Activated CD8-positive, alpha-beta memory T cell treated with anti-CD3 and anti-CD28 coated beads, Interleukin-2, amount 10 ng/mL, durations not matched to agents 7 days and 5 days (primary cell): ENCODE data around the gene DNAJB6. TPM values are rescaled to one million over a fixed set of nuclear protein-coding genes. Genes with fewer than 3 reads are reported as not detected.
A peak's percentile ranks its signal among the peaks of the same experiment; 100 is the strongest.

Source experiments
- ATAC-seq: fragments of 150-1000 bp; cut with Tn5 transposase; one replicate; pipeline ENCODE4 v1.10.0; 2021; ENCODE audit warnings: moderate library complexity
- CTCF ChIA-PET: fragments of 350-600 bp; sonication (Branson Sonifier 250); formaldehyde crosslinking; loops from one replicate; lab custom pipeline; 2021; ENCODE audit warnings: antibody characterized with exemption; lab: Charles Lee
- DNase-seq: peaks from one replicate; pipeline ENCODE4 v3.0.0-alpha.2; 2020
- H3K27ac Mint-ChIP-seq: one replicate; pipeline ENCODE4 v1.8.0; 2021; ENCODE audit warnings: mild to moderate bottlenecking, mixed read lengths
- H3K27me3 Mint-ChIP-seq: one replicate; pipeline ENCODE4 v1.8.0; 2021; ENCODE audit warnings: mixed read lengths
- H3K36me3 Mint-ChIP-seq: one replicate; pipeline ENCODE4 v1.8.0; 2021; ENCODE audit warnings: mild to moderate bottlenecking, mixed read lengths
- H3K4me1 Mint-ChIP-seq: one replicate; pipeline ENCODE4 v1.8.0; 2021; ENCODE audit warnings: mixed read lengths
- H3K4me3 Mint-ChIP-seq: one replicate; pipeline ENCODE4 v1.8.0; 2021; ENCODE audit warnings: mild to moderate bottlenecking, moderate library complexity, mixed read lengths
- H3K9me3 Mint-ChIP-seq: one replicate; pipeline ENCODE4 v1.8.0; 2022; ENCODE audit warnings: low read depth, mixed read lengths
- total RNA-seq, 2 experiments: library from RNA; stranded (reverse); gene quantifications; one replicate each; pipeline ENCODE4 v1.2.3, GENCODE V29; 2021

Gene DNAJB6
- total RNA-seq, 2 experiments from 2014 or later = 82.0 to 85.6 TPM

DNA sequence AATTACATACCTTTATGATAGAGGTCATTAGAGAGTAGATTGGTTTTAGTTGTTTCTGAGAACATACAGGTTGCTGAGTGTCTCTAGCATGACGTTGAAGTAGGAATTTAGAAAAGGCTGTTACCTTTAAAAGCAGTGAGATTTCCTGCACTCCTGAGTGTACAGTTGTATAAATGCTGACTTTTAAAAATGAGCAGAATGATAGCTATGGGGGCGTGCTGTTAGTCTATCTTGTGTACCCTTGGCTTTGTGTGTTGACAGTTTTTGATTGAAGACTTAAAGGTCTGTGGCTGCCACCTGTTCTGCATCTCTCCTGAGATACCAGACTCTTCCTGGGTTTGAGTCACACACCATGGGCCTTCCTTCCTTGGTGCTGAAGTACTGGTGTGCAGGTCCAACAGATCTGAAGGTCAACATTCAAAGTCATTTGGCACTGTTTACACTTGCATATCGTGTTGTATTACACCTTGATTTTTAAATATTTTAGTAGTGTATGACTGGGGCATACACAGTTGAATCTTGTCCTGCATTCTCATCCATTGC is 23.8 kb downstream of the DNAJB6 start:
- CTCF ChIA-PET = no interaction called here
- Mint-ChIP-seq H3K36me3 (peaks cover 56% of the 10 kb centered on the region), H3K9me3 (no peaks in the 10 kb centered on the region), H3K27me3 (no peaks in the 10 kb centered on the region), H3K27ac (no peak overlapping the region), H3K4me3 (no peak overlapping the region), H3K4me1 (peaks cover 49% of the 10 kb centered on the region)
- ATAC-seq (no peak), DNase-seq (no peak)

DNA sequence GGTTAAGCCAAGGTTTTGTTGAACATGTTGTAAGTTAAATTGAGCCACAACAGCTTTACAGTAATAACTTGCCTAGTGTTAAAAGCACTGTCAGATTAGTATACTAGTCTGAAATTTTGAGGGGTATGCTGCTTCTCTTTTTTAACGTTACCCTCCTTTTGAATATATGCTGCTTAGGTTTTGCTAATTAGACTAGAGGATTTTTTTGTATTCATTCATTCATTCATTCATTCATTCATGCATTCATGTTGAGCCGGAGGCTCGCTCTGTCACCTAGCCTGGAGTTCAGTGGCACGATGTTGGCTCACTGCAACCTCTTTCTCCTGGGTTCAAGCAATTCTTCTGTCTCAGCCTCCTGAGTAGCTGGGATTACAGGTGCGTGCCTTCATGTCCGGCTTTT is 24.7 kb downstream of the DNAJB6 start:
- H3K4me3 Mint-ChIP-seq = no peak overlapping the region
- H3K36me3 Mint-ChIP-seq = peaks cover 64% of the 10 kb centered on the region
- H3K4me1 Mint-ChIP-seq = peaks cover 41% of the 10 kb centered on the region
- no peak overlapping the region for H3K27ac Mint-ChIP-seq
- DNase-seq (no peak), ATAC-seq (no peak)
- H3K9me3 Mint-ChIP-seq = no peaks in the 10 kb centered on the region
- CTCF ChIA-PET = interaction anchor here (0.7 kb wide), 1 partner anchor 27 kb away, joined by 3 read pairs; no protein-coding TSS in a partner anchor
- no peaks in the 10 kb centered on the region for H3K27me3 Mint-ChIP-seq

DNA sequence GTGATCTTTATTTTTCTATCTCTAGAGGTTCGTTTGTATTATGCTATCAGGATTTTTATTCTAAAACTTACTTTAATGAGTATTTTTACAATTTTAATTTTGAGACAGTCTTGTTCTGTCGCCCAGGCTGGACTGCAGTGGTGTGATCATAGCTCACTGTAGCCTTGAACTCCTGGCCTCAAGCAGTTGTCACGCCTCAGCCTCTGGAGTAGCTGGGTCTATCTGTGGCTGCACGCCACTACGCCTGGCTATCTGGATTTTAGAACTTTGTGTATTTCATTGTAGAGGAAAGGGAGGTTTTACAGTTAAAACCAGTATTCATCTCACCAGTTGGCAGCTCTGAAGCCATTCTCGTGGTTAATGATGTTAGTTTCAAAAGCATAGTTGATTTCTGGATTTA is 25.9 kb downstream of the DNAJB6 start:
- no peak overlapping the region for H3K4me3 Mint-ChIP-seq
- CTCF ChIA-PET = interaction anchor here (1.2 kb wide), 1 partner anchor 18 kb away, joined by 4 read pairs; no protein-coding TSS in a partner anchor
- no peak for ATAC-seq
- peaks cover 71% of the 10 kb centered on the region for H3K36me3 Mint-ChIP-seq
- no peak overlapping the region for H3K27ac Mint-ChIP-seq
- no peaks in the 10 kb centered on the region for H3K9me3 Mint-ChIP-seq
- no peak for DNase-seq
- no peaks in the 10 kb centered on the region for H3K27me3 Mint-ChIP-seq
- H3K4me1 Mint-ChIP-seq = peaks cover 31% of the 10 kb centered on the region

DNA sequence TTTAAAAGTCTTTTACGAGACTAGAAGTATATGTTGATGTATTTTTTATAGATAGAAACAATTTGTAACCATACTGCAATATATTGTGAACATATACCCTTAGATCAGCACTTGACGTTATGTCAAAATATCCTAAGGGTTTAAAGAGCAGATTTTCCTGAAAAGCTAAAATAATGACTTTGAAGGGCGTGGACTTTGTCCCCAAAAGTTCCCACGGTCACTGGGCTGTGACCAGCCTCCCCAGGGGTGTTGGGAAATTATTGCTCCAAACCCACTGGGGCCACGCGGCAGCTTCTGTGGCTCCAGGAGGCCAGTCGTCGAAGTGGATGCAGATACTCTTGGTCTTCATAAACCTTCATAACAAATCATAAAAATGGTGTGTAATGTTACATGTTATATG is 29.9 kb downstream of the DNAJB6 start:
- no peaks in the 10 kb centered on the region for H3K9me3 Mint-ChIP-seq
- peaks cover 73% of the 10 kb centered on the region for H3K36me3 Mint-ChIP-seq
- peaks cover 14% of the 10 kb centered on the region for H3K4me1 Mint-ChIP-seq
- ATAC-seq (no peak), DNase-seq (no peak)
- CTCF ChIA-PET = interaction anchor here (0.8 to 1.1 kb wide), 3 partner anchors 9 to 33 kb away, joined by 3 read pairs; no protein-coding TSS in a partner anchor
- no peaks in the 10 kb centered on the region for H3K27me3 Mint-ChIP-seq
- H3K27ac Mint-ChIP-seq = no peak overlapping the region
- H3K4me3 Mint-ChIP-seq = no peak overlapping the region

DNA sequence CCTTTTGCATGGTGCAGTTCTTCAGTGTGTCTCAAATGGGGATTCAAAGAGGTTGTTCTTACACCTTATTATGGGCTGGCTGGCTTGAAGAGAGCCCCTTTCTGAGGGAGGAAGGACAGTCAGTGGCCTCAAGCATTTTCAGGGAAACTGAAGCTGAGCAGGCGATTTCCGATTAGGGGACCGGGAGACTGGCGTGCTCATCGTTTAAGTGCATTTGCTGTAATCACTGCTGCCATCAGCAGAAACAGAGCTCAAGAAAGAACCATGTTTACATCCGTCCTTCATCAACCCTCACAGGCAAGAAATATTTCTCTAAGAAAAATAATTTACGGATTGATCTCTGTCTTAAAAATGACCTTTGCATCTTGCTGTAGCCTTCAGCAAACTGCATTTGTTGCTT is 32.2 kb downstream of the DNAJB6 start:
- Mint-ChIP-seq H3K4me3 (no peak overlapping the region), H3K4me1 (peaks cover 25% of the 10 kb centered on the region), H3K27ac (no peak overlapping the region), H3K36me3 (peaks cover 79% of the 10 kb centered on the region), H3K9me3 (no peaks in the 10 kb centered on the region), H3K27me3 (no peaks in the 10 kb centered on the region)
- DNase-seq = no peak
- CTCF ChIA-PET = no interaction called here
- ATAC-seq = no peak

DNA sequence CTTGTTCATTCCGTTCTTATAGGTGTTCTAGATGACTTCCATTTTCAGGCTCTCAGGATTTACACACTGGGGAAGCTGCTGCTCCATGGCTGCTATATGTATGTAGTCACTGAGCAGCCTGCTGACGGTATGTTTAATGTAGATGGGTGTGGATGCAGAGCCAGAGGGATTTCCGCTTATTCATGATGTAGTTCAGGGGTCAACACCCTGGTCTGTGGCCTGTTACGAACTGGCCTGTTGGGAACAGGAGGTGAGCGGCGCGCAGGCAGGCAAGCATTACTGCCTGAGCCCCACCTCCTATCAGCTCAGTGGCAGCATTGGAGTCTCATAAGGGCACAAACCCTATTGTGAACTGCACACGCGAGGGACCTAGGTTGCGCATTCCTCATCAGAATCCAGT is 33.9 kb downstream of the DNAJB6 start:
- H3K27ac Mint-ChIP-seq = peak overlapping the region; percentile 2
- H3K36me3 Mint-ChIP-seq = peaks cover 75% of the 10 kb centered on the region
- no peaks in the 10 kb centered on the region for H3K9me3 Mint-ChIP-seq
- peaks cover 43% of the 10 kb centered on the region for H3K4me1 Mint-ChIP-seq
- ATAC-seq (no peak), DNase-seq (no peak)
- CTCF ChIA-PET = no interaction called here
- no peak overlapping the region for H3K4me3 Mint-ChIP-seq
- no peaks in the 10 kb centered on the region for H3K27me3 Mint-ChIP-seq

DNA sequence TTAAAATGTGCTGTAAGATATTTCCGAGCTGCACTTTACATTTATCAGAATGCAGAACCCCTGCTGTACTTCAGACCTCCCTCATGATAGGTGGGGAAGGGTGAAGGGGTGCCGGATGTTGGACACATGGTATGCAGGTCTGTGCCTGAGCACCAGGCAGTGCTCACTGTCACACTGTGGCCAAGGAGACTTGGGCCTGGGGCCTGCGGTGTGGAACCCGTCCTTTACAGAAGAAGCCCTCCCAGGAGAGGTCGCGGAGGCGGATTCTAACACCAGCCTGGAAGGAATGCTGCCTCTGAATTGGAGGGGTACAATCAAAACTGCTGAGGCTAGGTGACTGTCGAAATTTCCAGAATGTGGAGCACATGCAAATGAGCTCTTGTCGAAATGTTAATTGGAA is 34.5 kb downstream of the DNAJB6 start:
- ATAC-seq = no peak
- peaks cover 77% of the 10 kb centered on the region for H3K36me3 Mint-ChIP-seq
- no peak for DNase-seq
- H3K4me1 Mint-ChIP-seq = peaks cover 48% of the 10 kb centered on the region
- no peak overlapping the region for H3K27ac Mint-ChIP-seq
- no peaks in the 10 kb centered on the region for H3K27me3 Mint-ChIP-seq
- CTCF ChIA-PET = no interaction called here
- no peaks in the 10 kb centered on the region for H3K9me3 Mint-ChIP-seq
- no peak overlapping the region for H3K4me3 Mint-ChIP-seq

DNA sequence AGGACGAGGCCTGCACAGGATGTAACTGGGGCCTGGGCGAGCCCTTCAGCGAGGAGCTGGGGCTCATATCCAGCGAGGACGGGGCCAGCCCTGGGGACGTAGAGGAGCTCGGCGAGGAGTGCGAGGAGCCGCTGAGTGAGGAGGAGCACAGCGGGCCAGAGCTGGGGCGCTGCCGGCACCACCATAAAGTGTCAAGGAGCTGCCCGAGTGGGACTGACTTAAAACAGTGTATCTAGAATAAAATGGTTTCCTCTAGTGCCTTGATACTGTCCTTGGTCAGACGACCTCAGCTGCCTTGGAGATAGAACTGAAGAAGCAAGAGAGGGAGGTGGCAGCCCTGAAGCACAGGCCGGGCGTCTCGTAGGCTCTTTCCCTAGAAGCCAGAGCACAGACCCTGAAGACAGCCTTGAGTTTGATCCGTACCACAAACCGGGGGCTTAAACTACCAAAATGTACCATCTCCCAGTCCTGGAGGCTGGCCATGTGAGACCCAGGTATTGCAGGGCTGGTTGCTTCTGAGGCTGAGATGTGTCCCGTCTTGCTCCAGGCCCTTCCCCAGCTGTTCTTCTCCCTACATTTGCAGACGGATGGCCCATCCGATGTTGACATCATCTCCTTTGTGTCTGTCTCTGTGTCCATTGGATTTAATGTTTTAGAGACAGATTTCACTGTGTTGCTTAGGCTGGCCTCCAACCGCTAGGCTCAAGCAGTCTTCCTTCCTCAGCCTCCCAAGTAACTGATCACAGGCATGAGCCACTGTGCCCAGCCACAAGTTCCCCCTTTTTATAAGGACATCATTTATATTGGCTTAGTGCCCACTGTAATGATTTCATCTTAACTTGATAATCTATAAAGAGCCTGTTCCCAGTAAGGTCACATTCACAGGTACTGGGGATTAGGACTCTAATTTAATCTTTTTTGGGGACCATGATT is 35.8 kb downstream of the DNAJB6 start:
- Mint-ChIP-seq H3K36me3 (peaks cover 75% of the 10 kb centered on the region), H3K9me3 (no peaks in the 10 kb centered on the region), H3K27me3 (no peaks in the 10 kb centered on the region), H3K27ac (peak overlapping the region; percentile 35), H3K4me1 (peaks cover 57% of the 10 kb centered on the region), H3K4me3 (no peak overlapping the region)
- CTCF ChIA-PET = interaction anchor here (0.6 kb wide), 1 partner anchor 46 kb away, joined by 3 read pairs; no protein-coding TSS in a partner anchor
- ATAC-seq = no peak
- DNase-seq = no peak

DNA sequence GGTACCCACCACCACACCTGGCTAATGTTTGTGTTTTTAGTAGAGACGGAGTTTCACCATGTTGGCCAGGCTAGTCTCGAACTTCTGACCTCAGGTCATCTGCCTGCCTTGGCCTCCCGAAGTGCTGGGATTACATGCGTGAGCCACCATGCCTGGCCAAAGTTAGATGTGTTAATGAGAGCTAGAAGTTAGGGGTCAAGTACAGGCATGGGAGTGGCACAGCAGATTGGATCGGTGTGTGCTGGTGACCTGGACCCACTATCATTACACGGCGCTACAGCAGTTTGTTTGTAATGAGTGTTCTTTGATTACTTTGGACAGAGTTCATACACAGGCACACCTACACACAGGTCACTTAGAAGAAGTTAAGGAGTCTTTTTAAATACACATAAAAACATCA is 36.7 kb downstream of the DNAJB6 start:
- peaks cover 71% of the 10 kb centered on the region for H3K36me3 Mint-ChIP-seq
- ATAC-seq = no peak
- no peak for DNase-seq
- H3K4me3 Mint-ChIP-seq = no peak overlapping the region
- CTCF ChIA-PET = interaction anchor here (4.5 kb wide), 1 partner anchor 14 kb away, joined by 26 read pairs; no protein-coding TSS in a partner anchor
- H3K4me1 Mint-ChIP-seq = peaks cover 55% of the 10 kb centered on the region
- no peaks in the 10 kb centered on the region for H3K27me3 Mint-ChIP-seq
- peak overlapping the region; percentile 63 for H3K27ac Mint-ChIP-seq
- no peaks in the 10 kb centered on the region for H3K9me3 Mint-ChIP-seq

DNA sequence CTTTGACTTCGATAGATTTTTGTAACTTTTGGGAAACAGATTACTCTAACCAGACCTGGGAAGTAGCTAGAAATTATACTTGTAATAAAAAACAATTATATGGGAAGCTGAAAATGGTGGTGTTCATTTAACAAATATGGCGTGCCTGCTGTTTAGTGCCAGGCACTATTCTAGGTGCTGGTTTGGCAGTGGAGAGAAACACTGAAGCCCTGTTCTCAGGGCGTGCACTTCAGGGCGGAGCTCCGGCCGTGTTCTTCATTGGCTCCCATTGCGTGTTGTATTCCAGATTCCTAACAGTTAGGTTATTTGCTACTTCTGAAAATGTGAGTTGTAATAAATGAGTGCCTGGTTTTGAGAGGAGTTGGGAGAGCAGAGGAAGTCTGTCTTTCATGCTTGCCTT is 38.6 kb downstream of the DNAJB6 start:
- Mint-ChIP-seq H3K9me3 (no peaks in the 10 kb centered on the region), H3K4me3 (no peak overlapping the region), H3K36me3 (peaks cover 64% of the 10 kb centered on the region), H3K4me1 (peaks cover 58% of the 10 kb centered on the region), H3K27ac (peak overlapping the region; percentile 84), H3K27me3 (no peaks in the 10 kb centered on the region)
- no peak for ATAC-seq
- CTCF ChIA-PET = interaction anchor here (0.7 to 4.5 kb wide), 5 partner anchors 8 to 102 kb away, joined by 3 to 26 read pairs (median 3); no protein-coding TSS in a partner anchor
- DNase-seq = no peak

DNA sequence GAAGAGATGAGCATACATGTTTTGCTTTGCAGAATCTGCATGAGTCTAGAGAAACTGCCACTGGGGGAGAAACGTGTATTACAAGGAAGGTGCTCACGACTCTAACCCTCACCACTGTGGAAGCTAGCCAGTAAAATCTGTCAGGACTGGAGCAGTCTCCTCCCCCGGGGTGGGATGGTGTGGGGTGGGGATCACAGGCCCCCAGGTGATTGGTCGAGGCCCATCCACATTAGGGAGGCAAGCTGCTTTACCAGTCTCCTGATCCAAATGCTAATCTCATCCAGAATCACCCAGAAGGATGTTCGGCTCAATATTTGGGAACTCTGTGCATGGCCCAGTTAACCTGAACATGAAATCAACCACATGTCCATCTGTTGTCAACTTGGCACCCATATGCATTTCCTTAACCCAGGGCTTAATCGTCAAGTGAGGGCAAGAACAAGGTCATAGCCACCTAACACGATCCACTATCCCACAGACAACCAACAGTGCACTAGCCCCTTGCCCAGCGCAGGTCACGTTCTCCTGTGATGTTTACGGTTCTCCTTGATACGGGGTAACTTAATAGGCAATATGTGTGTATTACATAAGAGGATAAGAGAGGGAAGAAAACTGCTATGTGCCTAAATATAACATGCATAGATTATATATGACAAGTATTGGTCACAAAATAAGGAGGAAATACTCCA is 40.8 kb downstream of the DNAJB6 start:
- H3K4me1 Mint-ChIP-seq = peaks cover 55% of the 10 kb centered on the region

DNA sequence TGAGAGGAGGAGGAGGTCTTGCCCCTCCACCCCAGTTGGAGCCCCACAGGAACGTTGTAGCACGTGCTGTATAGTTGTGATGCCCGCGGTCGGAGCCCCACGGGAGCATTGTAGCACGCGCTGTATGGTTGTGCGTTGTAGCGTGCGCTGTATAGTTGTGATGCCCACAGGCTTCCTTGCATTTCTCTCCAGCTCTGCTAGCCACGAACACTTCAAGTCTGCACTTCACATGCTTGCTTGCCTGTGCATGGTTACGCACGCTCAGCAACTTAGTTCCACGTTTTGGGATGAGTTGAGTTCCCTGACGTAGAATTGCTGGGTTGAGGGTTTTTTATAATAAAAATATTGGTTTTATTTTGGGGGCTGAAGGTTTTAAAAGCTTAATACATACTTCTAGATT is 41.6 kb downstream of the DNAJB6 start:
- CTCF ChIA-PET = interaction anchor here (1.4 kb wide), 2 partner anchors 8 to 10 kb away, joined by 3 to 11 read pairs; no protein-coding TSS in a partner anchor
- no peak overlapping the region for H3K27ac Mint-ChIP-seq

More for the DNA sequence above, 40.8 kb downstream of the DNAJB6 start:
- CTCF ChIA-PET = interaction anchor here (4.5 kb wide), 1 partner anchor 10 kb away, joined by 26 read pairs; no protein-coding TSS in a partner anchor
- Mint-ChIP-seq H3K27ac (peak overlapping the region; percentile 38), H3K9me3 (no peaks in the 10 kb centered on the region), H3K27me3 (no peaks in the 10 kb centered on the region), H3K4me3 (no peak overlapping the region), H3K36me3 (peaks cover 57% of the 10 kb centered on the region)
- no peak for DNase-seq
- no peak for ATAC-seq

DNA sequence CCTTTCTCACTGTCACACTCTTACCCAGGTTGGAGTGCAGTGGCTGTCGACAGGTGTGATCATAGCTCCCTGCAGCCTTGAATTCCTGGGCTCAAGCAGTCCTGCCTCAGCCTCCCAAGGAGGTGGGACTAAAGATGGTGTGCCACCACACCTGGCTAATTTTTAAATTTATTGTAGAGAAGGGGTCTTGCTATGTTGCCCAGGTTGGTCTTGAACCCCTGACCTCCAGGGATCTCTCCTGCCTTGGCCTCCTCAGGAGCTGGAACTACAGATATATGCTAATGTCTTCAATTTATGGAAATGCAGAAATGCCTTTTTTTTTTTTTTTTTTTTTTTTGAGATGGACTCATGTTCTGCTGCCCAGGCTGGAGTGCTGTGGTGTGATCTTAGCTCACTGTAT is 42.7 kb downstream of the DNAJB6 start:
- ATAC-seq = no peak
- Mint-ChIP-seq H3K27ac (no peak overlapping the region), H3K4me3 (no peak overlapping the region), H3K4me1 (peaks cover 38% of the 10 kb centered on the region), H3K27me3 (no peaks in the 10 kb centered on the region), H3K36me3 (peaks cover 54% of the 10 kb centered on the region), H3K9me3 (no peaks in the 10 kb centered on the region)
- no peak for DNase-seq
- CTCF ChIA-PET = interaction anchor here (0.5 to 1.4 kb wide), 3 partner anchors 7 to 178 kb away, joined by 3 to 11 read pairs (median 3); no protein-coding TSS in a partner anchor

More for the DNA sequence above, 41.6 kb downstream of the DNAJB6 start:
- Mint-ChIP-seq H3K36me3 (peaks cover 56% of the 10 kb centered on the region), H3K9me3 (no peaks in the 10 kb centered on the region), H3K27me3 (no peaks in the 10 kb centered on the region), H3K4me3 (no peak overlapping the region), H3K4me1 (peaks cover 49% of the 10 kb centered on the region)
- ATAC-seq (no peak), DNase-seq (no peak)
